ENCODE results near the gene EBF3.
A peak's percentile ranks its signal among the peaks of the same experiment; 100 is the strongest.

EBF3 gene

DNA sequence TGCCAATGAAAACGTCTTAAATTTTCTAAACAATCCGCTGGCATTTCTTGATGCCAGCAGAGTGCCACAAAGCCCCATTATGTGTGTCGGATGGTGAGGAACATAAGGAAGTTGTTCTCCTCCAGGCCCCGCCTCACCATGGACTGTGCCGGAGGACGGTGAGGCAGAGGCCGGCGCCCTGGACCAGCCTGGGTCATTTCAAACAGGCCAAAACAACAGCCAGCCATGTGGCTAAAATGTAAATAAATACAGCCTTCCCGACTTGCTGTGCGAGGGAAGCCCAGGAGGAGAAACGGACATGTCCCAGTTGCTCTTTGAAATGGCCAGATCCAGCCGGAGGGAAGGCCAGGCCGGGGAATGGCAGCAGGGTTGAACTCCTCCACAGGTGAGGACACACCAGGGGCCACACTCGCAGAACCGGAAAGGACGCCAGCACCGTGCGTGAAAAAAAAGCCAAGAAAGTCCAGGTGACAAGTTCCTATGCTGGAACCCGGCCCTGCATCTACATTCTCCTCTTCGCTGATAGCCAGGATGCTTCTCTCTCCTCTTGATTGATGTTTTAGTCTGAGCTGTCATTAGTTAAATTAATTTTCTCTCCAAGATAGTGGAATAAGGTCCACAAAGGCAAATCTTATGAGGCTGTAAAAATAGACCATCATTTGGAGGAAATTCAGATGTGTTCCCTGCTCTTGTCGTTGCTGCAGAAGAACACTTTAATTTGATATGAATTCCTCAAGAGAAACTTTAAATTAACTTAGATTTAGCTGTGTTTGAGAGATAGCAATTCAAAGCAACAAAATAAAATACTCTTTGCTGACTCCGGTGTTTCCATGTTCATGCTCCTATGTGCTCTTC, 64.6 kb downstream of the EBF3 start:
- DNase-seq, result no peak
- TF ChIP-seq GATA1 (IDR thresholded peaks at IDR 0.05; ENCODE audit: low read depth, low read length), result no peak
- no peak for TF ChIP-seq POLR2A (IDR thresholded peaks at IDR 0.05; ENCODE audit: low read length)

- no peak for DNase-seq
- TF ChIP-seq GATA1 (IDR thresholded peaks at IDR 0.05; ENCODE audit: low read depth, low read length) (no peak), POLR2A (IDR thresholded peaks at IDR 0.05; ENCODE audit: low read length) (no peak)
Measured at GRCh38 chr10:129898706-129899268, 65.3 kb downstream of the EBF3 start.

- DNase-seq, result no peak
- TF ChIP-seq POLR2A (IDR thresholded peaks at IDR 0.05; ENCODE audit: low read length) (no peak), GATA1 (IDR thresholded peaks at IDR 0.05; ENCODE audit: low read depth, low read length) (no peak)
Measured at GRCh38 chr10:129897871-129898626, 66.0 kb downstream of the EBF3 start.

DNA sequence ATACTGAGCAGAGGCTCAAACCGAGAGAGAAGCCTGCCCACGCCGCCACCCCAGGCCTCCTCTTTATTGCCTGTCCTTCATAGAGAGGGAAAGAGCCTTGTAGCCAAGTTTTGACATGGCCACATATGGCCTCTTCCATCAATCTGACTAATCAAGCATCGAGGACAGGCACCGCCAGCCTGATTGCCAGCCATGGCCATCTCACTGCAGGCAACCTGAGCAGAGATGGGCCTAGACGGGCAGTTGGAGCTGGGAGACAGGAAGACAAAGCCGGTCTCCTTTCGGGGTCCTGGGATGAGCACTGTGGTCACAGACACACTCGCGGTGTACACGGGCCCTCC, 67.2 kb downstream of the EBF3 start:
- TF ChIP-seq GATA1 (IDR thresholded peaks at IDR 0.05; ENCODE audit: low read depth, low read length) (no peak), POLR2A (IDR thresholded peaks at IDR 0.05; ENCODE audit: low read length) (no peak)

DNA sequence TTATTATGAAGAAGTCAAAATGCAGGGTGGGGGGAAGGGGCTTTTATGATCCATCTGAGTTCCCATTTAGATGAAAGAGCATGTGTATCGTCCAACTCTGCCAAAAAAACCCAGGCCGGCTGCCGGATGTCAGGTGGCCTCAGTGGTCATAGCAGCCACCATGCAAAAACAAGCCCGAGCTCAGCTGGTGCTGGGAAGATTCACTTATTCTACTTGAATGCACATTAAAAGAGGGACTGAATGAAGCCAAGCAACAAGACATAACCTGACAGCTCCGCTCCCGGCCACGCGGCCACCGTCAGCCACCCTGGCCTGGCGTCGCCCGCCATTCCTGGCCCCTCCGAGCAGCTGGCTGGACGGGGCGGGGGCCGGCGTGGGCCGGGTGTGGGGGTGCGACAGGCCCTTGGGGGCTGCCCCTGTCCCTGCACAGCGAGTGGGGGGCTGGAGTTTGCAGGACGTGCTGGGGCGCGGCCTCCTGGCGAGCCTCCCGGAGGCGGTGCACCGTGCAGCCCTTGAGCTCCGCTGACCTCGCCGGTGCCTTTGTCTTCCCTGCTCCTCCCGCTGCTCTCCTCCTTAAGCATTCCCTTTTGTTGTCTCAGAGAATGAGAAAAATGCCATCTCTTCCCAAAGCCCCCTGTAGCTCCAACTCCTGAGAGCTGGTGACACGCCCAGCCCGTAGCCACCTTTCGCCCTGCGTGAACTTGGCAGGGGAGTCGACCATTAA, 67.8 kb downstream of the EBF3 start:
- no peak for TF ChIP-seq GATA1 (IDR thresholded peaks at IDR 0.05; ENCODE audit: low read depth, low read length)
- TF ChIP-seq POLR2A (IDR thresholded peaks at IDR 0.05; ENCODE audit: low read length), result no peak

More for the DNA sequence above, 67.2 kb downstream of the EBF3 start:
- DNase-seq, result no peak

GRCh38 chr10:129895811-129896135, 68.3 kb downstream of the EBF3 start:
- TF ChIP-seq GATA1 (IDR thresholded peaks at IDR 0.05; ENCODE audit: low read depth, low read length), result no peak
- no peak for TF ChIP-seq POLR2A (IDR thresholded peaks at IDR 0.05; ENCODE audit: low read length)
- DNase-seq, result no peak

More for the DNA sequence above, 67.8 kb downstream of the EBF3 start:
- no peak for DNase-seq

DNA sequence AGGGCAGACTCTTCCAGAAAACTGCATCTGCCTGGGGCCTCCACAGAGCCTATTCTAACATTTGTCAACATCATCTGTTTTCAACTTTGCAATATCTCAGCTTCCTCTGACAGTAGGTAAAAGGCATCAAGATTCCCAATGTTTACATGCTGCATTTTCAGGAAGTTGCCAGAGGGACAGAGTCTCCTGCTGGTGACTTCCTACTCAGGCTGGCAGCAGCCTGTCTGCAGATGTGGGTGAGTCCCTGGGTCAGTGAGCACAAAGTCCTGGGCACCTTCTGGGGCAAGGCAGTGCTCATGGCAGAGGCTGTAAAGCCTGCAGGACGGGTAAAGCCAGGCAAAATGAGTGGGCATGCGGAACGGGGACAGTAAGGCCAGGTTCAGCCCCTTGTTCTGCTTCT, 69.4 kb downstream of the EBF3 start:
- no peak for DNase-seq
- TF ChIP-seq GATA1 (IDR thresholded peaks at IDR 0.05; ENCODE audit: low read depth, low read length), result no peak
- no peak for TF ChIP-seq POLR2A (IDR thresholded peaks at IDR 0.05; ENCODE audit: low read length)

- TF ChIP-seq POLR2A (IDR thresholded peaks at IDR 0.05; ENCODE audit: low read length) (no peak), GATA1 (IDR thresholded peaks at IDR 0.05; ENCODE audit: low read depth, low read length) (no peak)
- no peak for DNase-seq
Measured at GRCh38 chr10:129893104-129894089, 70.7 kb downstream of the EBF3 start.

GRCh38 chr10:129892548-129893052, 71.5 kb downstream of the EBF3 start:
- no peak for DNase-seq
- no peak for TF ChIP-seq POLR2A (IDR thresholded peaks at IDR 0.05; ENCODE audit: low read length)
- TF ChIP-seq GATA1 (IDR thresholded peaks at IDR 0.05; ENCODE audit: low read depth, low read length), result no peak

DNA sequence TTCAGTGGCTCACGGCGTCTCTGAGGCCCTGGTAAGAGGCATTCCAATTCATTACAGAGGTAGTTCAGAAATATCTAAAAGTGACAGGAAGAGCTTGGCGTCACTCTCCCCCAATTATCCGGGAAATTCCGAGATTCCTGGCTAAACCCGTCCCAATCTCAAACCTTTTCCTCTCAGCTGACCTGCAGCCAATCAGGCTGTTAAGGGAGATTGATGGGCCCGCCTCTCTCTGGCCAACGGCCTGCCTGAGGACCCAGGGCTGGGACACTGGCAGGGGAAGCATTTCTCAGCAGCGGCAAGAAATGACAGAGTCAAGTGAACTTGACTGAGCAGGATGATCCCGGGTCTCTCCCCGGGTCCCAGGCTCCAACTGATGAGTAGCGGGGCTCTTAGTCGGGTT, 72.3 kb downstream of the EBF3 start:
- TF ChIP-seq POLR2A (IDR thresholded peaks at IDR 0.05; ENCODE audit: low read length), result no peak
- no peak for TF ChIP-seq GATA1 (IDR thresholded peaks at IDR 0.05; ENCODE audit: low read depth, low read length)
- DNase-seq, result no peak

DNA sequence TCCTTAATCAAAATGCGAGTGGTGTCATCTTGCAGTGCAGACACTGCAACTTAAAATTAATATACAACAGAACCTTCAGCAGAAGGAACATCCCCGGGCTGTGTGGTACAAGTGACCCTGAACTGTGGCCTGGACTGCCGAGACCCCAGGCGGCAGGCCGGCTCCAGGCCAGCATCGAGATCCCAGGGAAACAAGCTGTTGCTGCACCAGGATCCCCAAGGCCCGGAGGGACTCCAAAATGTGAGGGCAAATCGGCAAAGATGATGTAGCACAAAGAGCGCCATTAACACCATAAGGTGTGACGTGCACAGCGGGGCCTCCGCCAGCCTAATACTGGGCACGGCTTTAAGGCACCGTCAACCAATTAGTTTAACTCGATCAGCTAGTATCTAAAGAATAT, 73.9 kb downstream of the EBF3 start:
- TF ChIP-seq POLR2A (IDR thresholded peaks at IDR 0.05; ENCODE audit: low read length), result no peak
- no peak for TF ChIP-seq GATA1 (IDR thresholded peaks at IDR 0.05; ENCODE audit: low read depth, low read length)
- no peak for DNase-seq

DNA sequence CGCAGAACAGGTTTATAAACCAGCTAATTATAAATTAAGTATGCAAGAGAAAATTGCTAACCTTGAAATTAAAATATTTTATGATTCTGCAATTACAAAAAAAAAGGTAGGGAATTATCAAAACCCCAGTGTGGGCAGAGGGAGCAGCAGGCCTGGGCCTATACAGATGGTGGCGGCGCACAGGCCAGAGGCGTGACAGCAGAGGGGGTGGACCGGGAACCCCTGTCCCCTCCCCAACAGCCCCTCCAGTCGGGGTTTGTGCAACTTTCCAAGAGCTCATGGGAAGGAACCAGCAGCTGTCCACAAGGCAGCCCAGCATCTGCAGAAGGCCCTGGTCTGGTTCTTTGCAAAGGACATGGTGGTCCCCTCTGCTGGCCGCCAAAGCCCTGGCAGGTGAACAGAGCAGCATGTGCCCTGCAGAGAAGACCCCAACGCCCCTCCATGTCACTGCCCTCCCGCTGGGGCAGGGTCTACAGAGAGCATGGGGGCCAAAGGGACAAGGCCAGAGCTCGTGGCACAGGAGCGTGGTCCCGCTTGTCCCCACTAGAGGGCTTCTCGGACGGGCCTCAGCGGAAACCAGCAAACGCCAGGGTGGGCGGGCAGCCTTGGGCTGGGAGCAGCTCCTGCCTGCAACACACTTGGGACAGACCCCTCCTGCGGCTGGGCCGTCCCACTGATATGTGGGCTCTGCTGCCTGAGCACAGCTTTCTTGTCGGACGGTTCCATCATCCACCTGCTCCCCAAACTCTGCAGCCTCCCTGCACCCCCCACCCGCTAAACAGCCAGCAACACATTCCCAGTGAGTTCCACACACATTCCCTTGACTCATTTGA, 75.1 kb downstream of the EBF3 start:
- DNase-seq, result peak; percentile 31 to 33
- TF ChIP-seq GATA1 (IDR thresholded peaks at IDR 0.05; ENCODE audit: low read depth, low read length) (no peak), POLR2A (IDR thresholded peaks at IDR 0.05; ENCODE audit: low read length) (no peak)
